ENCODE measurements around the gene ATG4B. TPM values are rescaled to one million over a fixed set of nuclear protein-coding genes. Genes with fewer than 3 reads are reported as not detected.
A peak's percentile ranks its signal among the peaks of the same experiment; 100 is the strongest.

The ATG4B gene
- total and polyA plus RNA-seq, 2 experiments from 2014 or later, result 105 to 110 TPM

DNA sequence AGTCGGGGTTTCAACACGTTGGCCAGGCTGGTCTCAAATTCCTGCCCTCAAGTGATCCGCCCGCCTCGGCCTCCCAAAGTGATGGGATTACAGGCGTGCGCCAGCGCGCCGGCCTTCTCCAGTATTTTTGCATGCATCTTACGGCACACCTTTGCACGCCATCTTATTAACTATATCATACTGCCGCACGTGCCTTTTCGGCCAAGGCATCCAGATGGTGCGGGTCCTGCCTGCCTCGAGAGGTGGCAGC is 63.6 kb downstream of the ATG4B start:
- TF ChIP-seq CTCF (IDR thresholded peaks at IDR 0.05; ENCODE audit: low read depth, low read length), result peak; percentile 37
- Histone ChIP-seq H3K27me3 (no peaks in the 10 kb centered on the region), H3K27ac (peak overlapping the region; percentile 93), H3K4me1 (ENCODE audit: low read depth) (no peaks in the 10 kb centered on the region), H3K9me3 (ENCODE audit: low read depth) (no peaks in the 10 kb centered on the region), H3K4me3 (peak overlapping the region; percentile 58), H3K36me3 (peaks cover 11% of the 10 kb centered on the region)
- no peak for DNase-seq (ENCODE audit: low read depth in 1 of 2, low spot score in 1 of 2)

- Histone ChIP-seq H3K36me3 (peaks cover 11% of the 10 kb centered on the region), H3K9me3 (ENCODE audit: low read depth) (no peaks in the 10 kb centered on the region), H3K4me1 (ENCODE audit: low read depth) (no peaks in the 10 kb centered on the region), H3K27me3 (no peaks in the 10 kb centered on the region), H3K4me3 (peak within 1 kb of the TSS; percentile 58), H3K27ac (peak within 1 kb of the TSS; percentile 93)
- peak; percentile 96 to 98 for DNase-seq (ENCODE audit: low read depth in 1 of 2, low spot score in 1 of 2)
- TF ChIP-seq CTCF (IDR thresholded peaks at IDR 0.05; ENCODE audit: low read depth, low read length), result no peak
Measured at GRCh38 chr2:241701399-241702154, 64.1 kb downstream of the ATG4B start, which contains the start of gene ING5. Gene ING5, plus strand, starts transcription at chr2:241702039. Its CDS starts 27 bp downstream, at chr2:241702066.

DNA sequence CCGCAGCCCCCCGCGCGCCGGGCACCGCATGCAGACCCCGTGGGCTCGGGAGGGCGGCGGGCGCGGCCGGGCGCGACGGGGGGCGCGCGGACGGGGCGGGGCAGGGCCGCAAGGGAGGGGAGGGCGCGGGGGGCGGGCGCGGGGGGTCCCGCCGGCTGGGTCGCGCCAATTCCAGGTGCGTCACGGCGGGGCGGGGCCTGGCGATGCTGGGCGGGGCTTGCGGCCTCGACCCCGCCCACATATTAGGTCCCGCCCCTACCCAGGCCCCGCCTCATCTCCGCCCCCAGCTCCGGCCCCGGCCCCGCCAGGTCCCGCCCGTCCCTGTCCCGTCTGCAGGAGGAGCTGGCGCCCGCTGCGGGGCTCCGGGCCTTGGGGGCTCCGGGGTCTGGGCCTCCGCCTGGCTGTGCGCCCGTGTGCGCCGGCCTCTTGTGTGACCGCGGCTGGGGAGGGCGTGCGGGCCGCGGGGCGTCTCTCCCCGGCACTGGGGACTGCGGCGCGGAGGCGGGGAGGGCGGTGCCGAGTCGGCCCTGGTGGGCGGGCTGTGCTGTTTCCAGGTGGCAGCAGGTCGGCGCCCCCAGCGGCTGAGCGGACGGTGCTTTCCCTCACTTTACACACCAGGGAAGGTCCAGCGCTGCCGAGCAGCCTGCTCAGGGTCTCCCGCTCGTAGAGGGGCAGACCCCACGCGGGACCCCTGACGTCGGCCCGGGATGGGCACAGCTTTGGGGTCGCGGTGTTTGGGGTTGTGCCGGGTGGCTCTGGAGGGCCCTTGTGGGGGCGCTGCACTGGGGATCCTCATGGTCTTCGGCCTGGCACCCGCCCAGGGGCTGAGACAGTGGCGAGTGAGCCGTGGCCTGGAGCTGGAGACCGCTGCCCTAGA is 64.9 kb downstream of the ATG4B start:
- TF ChIP-seq CTCF (IDR thresholded peaks at IDR 0.05; ENCODE audit: low read depth, low read length), result peak; percentile 37
- Histone ChIP-seq H3K27ac (peak overlapping the region; percentile 93), H3K36me3 (peaks cover 12% of the 10 kb centered on the region), H3K9me3 (ENCODE audit: low read depth) (no peaks in the 10 kb centered on the region), H3K27me3 (no peaks in the 10 kb centered on the region), H3K4me1 (ENCODE audit: low read depth) (no peaks in the 10 kb centered on the region), H3K4me3 (peak overlapping the region; percentile 58)
- peak; percentile 89 to 93 for DNase-seq (ENCODE audit: low read depth in 1 of 2, low spot score in 1 of 2)

- Histone ChIP-seq H3K4me1 (ENCODE audit: low read depth) (no peaks in the 10 kb centered on the region), H3K4me3 (peak overlapping the region; percentile 58), H3K27me3 (no peaks in the 10 kb centered on the region), H3K27ac (no peak overlapping the region), H3K36me3 (peaks cover 17% of the 10 kb centered on the region), H3K9me3 (ENCODE audit: low read depth) (no peaks in the 10 kb centered on the region)
- TF ChIP-seq CTCF (IDR thresholded peaks at IDR 0.05; ENCODE audit: low read depth, low read length), result no peak
- peak in 1 of 2 donors; percentile 25 for DNase-seq (ENCODE audit: low read depth in 1 of 2, low spot score in 1 of 2)
Measured at GRCh38 chr2:241703032-241703604, 65.6 kb downstream of the ATG4B start.

DNA sequence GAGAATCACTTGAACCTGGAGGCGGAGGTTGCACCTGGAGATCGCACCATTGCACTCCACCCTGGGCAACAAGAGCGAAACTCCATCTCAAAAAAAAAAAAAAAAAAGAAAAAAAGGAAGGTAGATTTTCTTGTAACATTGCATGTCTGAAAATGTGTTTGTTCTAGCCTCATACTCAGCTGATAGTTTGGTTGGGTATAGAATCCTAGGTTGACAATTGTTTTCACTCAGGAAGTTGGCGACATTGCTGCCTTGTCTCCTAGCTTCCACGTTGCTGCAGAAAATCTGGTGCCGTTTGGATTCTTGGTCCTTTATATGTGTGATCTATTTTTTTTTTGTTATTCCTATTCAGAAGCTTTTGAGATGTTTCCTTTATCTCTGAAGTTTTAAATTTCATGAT is 69.0 kb downstream of the ATG4B start:
- peaks cover 39% of the 10 kb centered on the region for H3K36me3 ChIP-seq
- H3K9me3 ChIP-seq (ENCODE audit: low read depth), result no peaks in the 10 kb centered on the region
- no peak for TF ChIP-seq CTCF (IDR thresholded peaks at IDR 0.05; ENCODE audit: low read depth, low read length)
- no peaks in the 10 kb centered on the region for H3K4me1 ChIP-seq (ENCODE audit: low read depth)
- H3K27ac ChIP-seq, result no peak overlapping the region
- no peaks in the 10 kb centered on the region for H3K27me3 ChIP-seq
- no peak for DNase-seq (ENCODE audit: low read depth in 1 of 2, low spot score in 1 of 2)
- H3K4me3 ChIP-seq, result no peak overlapping the region
